ENCODE results near the gene DIP2C.
"Not testable (repeated sequence)": the region's sequence is repeated elsewhere in the genome, so short reads cannot be mapped to it uniquely, and the experiment has no call there.

DIP2C gene

DNA sequence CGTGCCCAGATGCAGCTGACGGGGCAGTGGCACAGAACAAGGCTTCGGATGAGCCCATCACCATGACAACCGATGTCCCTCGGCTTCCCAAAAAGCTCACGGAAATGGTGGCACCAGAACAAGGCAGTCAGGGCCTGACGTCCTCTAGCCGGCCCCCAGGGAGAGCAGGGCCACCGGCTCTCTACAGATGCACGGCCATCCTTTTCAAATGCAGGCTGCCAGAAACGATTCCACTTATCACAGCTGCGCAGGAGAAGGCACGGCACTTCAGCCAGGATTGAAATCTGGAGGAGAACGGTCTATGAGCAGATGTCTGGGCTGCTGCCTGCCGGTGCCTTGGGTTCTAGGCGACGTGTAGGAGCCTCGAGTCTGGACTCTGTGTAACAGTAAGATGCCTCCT is 330.4 kb downstream of the DIP2C start:
- DNase-seq: no peak

GRCh38 chr10:357201-357950 is 332.1 kb downstream of the DIP2C start:
- no peak for DNase-seq

DNA sequence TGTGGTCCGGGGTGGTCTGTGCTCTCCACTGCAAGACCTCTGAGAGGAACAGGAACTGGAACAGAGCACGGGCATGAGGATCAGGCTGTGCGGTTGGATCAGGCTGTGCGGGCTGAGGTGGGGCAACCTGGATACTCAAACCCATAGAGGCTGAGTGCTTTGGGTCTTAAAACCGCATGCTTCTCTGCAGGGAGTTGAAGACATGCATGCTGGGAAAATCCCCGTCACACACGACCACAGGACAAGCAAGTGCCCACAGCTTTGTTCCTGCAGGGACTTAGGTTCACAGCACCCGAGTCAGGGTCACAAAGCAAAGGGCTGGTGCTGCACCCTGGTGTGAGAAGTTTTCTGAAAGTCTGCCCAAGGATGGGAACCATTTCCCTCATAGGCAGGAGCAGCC is 333.0 kb downstream of the DIP2C start:
- no peak for DNase-seq

- DNase-seq: no peak
Observed at GRCh38 chr10:354901-355617, 334.4 kb downstream of the DIP2C start.

GRCh38 chr10:352476-353235 is 336.8 kb downstream of the DIP2C start:
- DNase-seq: no peak

GRCh38 chr10:351770-352334 is 337.6 kb downstream of the DIP2C start:
- no peak for DNase-seq

DNA sequence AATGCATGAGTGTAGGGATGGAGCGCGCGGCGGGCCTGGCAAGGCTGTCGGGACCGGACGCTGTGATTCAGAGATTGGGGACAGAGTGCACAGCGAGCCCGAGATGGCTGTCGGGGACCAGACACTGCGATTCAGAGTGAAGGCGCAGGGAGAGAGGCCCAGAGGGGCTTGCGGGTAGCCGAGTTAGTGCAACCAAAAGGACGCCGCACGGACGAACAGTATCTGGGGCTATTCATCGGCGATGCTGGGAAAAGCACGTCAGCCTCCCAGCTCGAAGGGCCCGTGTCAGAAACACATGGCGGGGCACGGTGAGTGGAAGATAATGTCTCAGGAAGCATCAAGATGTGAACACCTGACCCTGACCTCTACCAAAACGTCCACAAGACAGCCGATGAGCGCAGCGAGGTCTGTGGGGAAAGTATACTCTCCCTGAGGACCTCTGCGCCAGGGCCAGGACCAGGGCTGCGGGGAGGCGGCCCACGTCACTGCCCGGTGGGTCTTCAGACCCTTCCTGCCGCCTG is 338.4 kb downstream of the DIP2C start:
- DNase-seq: no peak

- no peak for DNase-seq
Observed at GRCh38 chr10:349081-349480, 340.4 kb downstream of the DIP2C start.

- DNase-seq: no peak
Observed at GRCh38 chr10:348456-348855, 341.0 kb downstream of the DIP2C start.

- not testable (repeated sequence) for DNase-seq
Observed at GRCh38 chr10:347774-348173, 341.7 kb downstream of the DIP2C start.

GRCh38 chr10:347190-347589 is 342.3 kb downstream of the DIP2C start:
- DNase-seq: not testable (repeated sequence)

- DNase-seq: no peak
Observed at GRCh38 chr10:344582-345200, 344.8 kb downstream of the DIP2C start.

GRCh38 chr10:343231-344220 is 345.9 kb downstream of the DIP2C start:
- DNase-seq: no peak

- DNase-seq: no peak
Observed at GRCh38 chr10:341081-341740, 348.3 kb downstream of the DIP2C start.

GRCh38 chr10:340646-341045 is 348.8 kb downstream of the DIP2C start:
- DNase-seq: no peak

GRCh38 chr10:339038-339391 is 350.5 kb downstream of the DIP2C start:
- no peak for DNase-seq

DNA sequence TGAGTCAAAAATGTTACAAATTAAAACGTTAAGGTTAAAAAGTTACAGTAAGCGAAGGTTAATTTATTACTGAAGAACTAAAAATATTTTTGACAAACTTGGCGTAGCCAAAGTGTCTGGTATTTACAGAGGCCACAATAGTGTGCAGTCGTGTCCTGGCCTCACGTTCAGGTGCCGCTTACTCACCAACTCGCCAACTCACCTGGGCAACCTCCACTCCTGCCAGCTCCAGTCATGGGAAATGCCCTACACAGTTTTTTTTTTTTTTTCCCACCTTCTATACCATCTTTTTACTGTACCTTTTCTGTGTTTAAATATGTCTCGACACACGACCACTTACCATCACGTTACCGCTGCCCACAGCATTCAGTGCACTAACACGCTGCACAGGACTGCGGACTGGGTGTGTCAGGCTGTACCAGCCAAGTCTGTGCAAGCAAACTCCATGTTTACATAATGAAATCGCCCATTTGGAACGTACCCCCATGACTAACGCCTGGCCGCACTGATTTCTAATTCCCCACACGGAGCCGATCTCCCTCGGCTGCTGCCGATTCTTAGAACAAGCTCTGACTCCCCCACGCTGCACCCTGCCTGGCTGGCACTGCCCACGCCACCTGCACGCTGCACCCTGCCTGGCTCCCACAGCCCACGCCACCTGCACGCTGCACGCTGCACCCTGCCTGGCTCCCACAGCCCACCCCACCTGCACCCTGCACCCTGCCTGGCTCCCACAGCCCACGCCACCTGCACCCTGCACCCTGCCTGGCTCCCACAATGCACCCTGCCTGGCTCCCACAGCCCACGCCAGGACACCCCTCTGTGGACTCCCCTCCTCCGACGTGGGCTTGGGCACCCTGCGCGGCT is 351.1 kb downstream of the DIP2C start:
- DNase-seq: no peak

- no peak for DNase-seq
Observed at GRCh38 chr10:336247-336646, 353.2 kb downstream of the DIP2C start.

DNA sequence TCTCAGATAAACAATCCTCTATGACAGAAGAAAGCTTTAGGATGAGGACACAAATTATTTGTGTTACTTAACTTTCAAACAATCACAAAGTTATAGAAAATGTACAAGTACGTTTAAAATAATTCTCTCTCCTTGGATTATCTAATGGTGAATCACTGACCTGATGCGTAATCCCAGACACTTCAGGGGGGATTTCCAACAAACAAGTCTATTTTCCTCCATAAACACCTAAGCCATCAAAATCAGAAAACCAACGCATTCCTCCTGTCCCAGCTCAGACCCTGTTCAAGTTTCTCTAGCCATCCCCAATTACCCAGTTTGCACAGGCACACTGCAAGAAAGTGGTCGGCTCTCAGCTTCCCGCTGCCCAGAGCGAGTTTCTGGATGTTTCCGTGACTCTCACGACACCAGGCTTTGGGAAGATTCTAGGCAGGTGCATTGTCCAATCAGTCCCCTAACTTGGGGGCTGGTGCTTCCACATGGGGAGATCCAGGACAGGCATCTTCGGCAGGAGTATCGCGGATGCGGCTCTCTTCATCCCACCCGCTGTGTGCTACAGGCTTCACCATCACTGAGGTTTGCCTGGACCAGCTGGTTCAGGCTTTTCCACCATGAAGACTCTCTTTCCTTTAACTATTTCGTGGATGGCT is 354.2 kb downstream of the DIP2C start:
- no peak for DNase-seq
